K562 (cell line): ENCODE results near the gene SLX4IP. TPM values are rescaled to one million over a fixed set of nuclear protein-coding genes. Genes with fewer than 3 reads are reported as not detected.

Experiments
- CREB3 ChIP-seq: fragments of 450-650 bp; conservative IDR thresholded peaks from 2 replicates; pipeline ENCODE4 v1.6.1; 2016; ENCODE audit warnings: missing genetic modification characterization, low read depth, mild to moderate bottlenecking, missing compliant biosample characterization, moderate library complexity
- ETS2 ChIP-seq: IDR thresholded peaks from 2 replicates; pipeline ENCODE4 v1.6.1; 2016; ENCODE audit warnings: borderline replicate concordance, missing genetic modification characterization, mild to moderate bottlenecking, moderate library complexity, missing compliant biosample characterization; ENCODE audit not compliant: poor library complexity, severe bottlenecking
- HIVEP1 ChIP-seq: fragments of 250-450 bp; sonication (Bioruptor Pico); IDR thresholded peaks from 2 replicates; pipeline ENCODE4 v1.4.0; 2020; ENCODE audit warnings: mild to moderate bottlenecking
- IRF2 ChIP-seq: sonication (generic); formaldehyde crosslinking; IDR thresholded peaks from 2 replicates; pipeline ENCODE4 v1.8.1; 2022; ENCODE audit warnings: mild to moderate bottlenecking, missing genetic modification reagents
- LARP7 ChIP-seq: fragments of 450-650 bp; IDR thresholded peaks from 2 replicates; pipeline ENCODE4 v1.6.1; 2016
- NR3C1 ChIP-seq: sonication (generic); formaldehyde crosslinking; IDR thresholded peaks from 2 replicates; pipeline ENCODE4 v1.8.1; 2022; ENCODE audit warnings: missing genetic modification reagents
- PBX2 ChIP-seq, 2 experiments: IDR thresholded peaks in 1 of 2; conservative IDR thresholded peaks in 1 of 2; 2 replicates each; pipeline ENCODE4 v1.6.1; 2016; ENCODE audit warnings: low read depth in 2 of 2, mild to moderate bottlenecking in 1 of 2, missing compliant biosample characterization in 1 of 2, missing genetic modification characterization in 1 of 2, moderate library complexity in 1 of 2
- PHF8 ChIP-seq: fragments of 200-600 bp; sonication (generic); IDR thresholded peaks from 2 replicates; pipeline ENCODE4 v1.6.1; 2012; ENCODE audit warnings: mixed run types, mild to moderate bottlenecking, inconsistent platforms, low read length, moderate library complexity, borderline replicate concordance
- SOX6 ChIP-seq: fragments of 450-650 bp; IDR thresholded peaks from 2 replicates; pipeline ENCODE4 v1.6.1; 2014; ENCODE audit warnings: mild to moderate bottlenecking
- ZBTB43 ChIP-seq: sonication (generic); formaldehyde crosslinking; IDR thresholded peaks from 2 replicates; pipeline ENCODE4 v1.8.0; 2023; ENCODE audit warnings: mild to moderate bottlenecking, missing genetic modification reagents
- ZFP1 ChIP-seq: fragments of 450-650 bp; formaldehyde crosslinking; IDR thresholded peaks from 2 replicates; pipeline ENCODE4 v1.4.0; 2020; ENCODE audit warnings: mild to moderate bottlenecking, mixed read lengths
- ZNF398 ChIP-seq: fragments of 250-450 bp; sonication (Bioruptor Pico); IDR thresholded peaks from 2 replicates; pipeline ENCODE4 v1.8.0; 2021; ENCODE audit warnings: moderate library complexity, mild to moderate bottlenecking, inconsistent platforms
- polyA plus RNA-seq, 8 experiments: library from polyadenylated mRNA; depleted of rRNA in 4 of 8; stranded (reverse) in 5 of 8; unstranded in 3 of 8; fragments of >200 nt; fragmentation: Nextera tagmentation in 2 of 8; fragmentation: Illumina TruSeq in 1 of 8; extraction: Ambion mirVana in 2 of 8; extraction: Trizol in 1 of 8; gene quantifications; 2 replicates each; pipeline versions ENCODE4 v1.2.1 to v1.2.3, GENCODE V29; 2011 to 2014; ENCODE audit warnings: inconsistent platforms in 1 of 8, missing spikeins in 1 of 8
- total RNA-seq, 7 experiments: library from RNA; depleted of rRNA in 6 of 7; stranded (reverse); fragments of >200 nt in 6 of 7; fragmentation: Illumina TruSeq in 2 of 7; extraction: Trizol in 2 of 7; gene quantifications; 2 replicates each; pipeline versions ENCODE4 v1.2.1 to v1.2.3, GENCODE V29; 2011 to 2021; ENCODE audit warnings: low replicate concordance in 1 of 7

Gene SLX4IP
- total and polyA plus RNA-seq, 9 of the 15 experiments (the other 6 are each of a cell fraction or from before 2014, with no cell fraction given) = 1.5 to 5.9 (median 3.5) TPM

- TF ChIP-seq SOX6 = peak; percentile 57
- no peak for TF ChIP-seq ZBTB43 (CRISPR knock-in tag)
- no peak for TF ChIP-seq PBX2 (CRISPR knock-in tag; IDR thresholded peaks at IDR 0.05; ENCODE audit: low read depth)
- TF ChIP-seq PBX2 (tag; conservative IDR thresholded peaks at IDR 0.05; ENCODE audit: low read depth) = no peak; the same call in 1 of the 2 replicates
- no peak for TF ChIP-seq NR3C1 (CRISPR knock-in tag)
- TF ChIP-seq HIVEP1 (CRISPR knock-in tag) = no peak
- TF ChIP-seq IRF2 = no peak
- TF ChIP-seq PHF8 = no peak
- no peak for TF ChIP-seq LARP7
- TF ChIP-seq ZFP1 (CRISPR knock-in tag) = no peak
- TF ChIP-seq CREB3 (tag) = no peak
- no peak for TF ChIP-seq ETS2 (tag)
- no peak for TF ChIP-seq ZNF398 (CRISPR knock-in tag)
Observed at GRCh38 chr20:10511509-10512251, 76.6 kb downstream of the SLX4IP start (continued).
